HG03066 (cell line): ENCODE measurements around the gene THRA.

Experiments used
- ATAC-seq: cut with Tn5 transposase; IDR thresholded peaks from one replicate; pipeline ENCODE4 v1.9.1; 2021; ENCODE audit warnings: low read depth; ENCODE audit not compliant: unreplicated experiment

Gene THRA

GRCh38 chr17:40063187-40063771 is 514 bp downstream of the THRA start:
- ATAC-seq = peak; percentile 28

DNA sequence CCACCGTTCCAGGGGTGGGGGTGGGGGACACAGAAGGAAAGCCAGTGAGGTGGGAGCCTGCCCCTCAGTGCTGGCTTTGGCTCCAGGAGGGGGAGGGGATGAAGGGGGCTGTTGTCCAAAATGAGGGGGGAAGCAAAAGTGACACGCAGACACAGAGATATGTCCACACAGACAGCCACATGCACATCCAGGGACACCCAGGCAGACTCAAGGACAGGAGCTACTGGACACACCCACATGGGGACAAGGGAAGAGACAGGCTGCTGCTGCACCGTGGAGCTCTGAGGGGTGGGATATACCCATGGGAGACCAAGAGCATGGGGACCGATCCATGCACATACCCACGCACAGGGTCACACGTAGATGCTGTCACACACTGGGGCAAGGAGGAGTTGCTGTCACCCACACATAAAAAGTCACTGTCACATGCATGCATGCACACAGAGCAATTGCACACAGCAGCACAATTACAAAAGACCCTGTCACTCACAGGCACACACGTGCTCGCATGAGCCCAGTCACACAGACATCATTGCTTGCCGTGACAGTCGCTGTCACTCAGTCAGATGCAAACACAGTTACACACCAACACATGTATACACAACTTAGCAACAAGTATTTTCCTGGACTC is 1.3 kb downstream of the THRA start:
- no peak for ATAC-seq

- ATAC-seq = no peak
These were observed 2.4 kb downstream of the THRA start for GRCh38 chr17:40064971-40065768.

DNA sequence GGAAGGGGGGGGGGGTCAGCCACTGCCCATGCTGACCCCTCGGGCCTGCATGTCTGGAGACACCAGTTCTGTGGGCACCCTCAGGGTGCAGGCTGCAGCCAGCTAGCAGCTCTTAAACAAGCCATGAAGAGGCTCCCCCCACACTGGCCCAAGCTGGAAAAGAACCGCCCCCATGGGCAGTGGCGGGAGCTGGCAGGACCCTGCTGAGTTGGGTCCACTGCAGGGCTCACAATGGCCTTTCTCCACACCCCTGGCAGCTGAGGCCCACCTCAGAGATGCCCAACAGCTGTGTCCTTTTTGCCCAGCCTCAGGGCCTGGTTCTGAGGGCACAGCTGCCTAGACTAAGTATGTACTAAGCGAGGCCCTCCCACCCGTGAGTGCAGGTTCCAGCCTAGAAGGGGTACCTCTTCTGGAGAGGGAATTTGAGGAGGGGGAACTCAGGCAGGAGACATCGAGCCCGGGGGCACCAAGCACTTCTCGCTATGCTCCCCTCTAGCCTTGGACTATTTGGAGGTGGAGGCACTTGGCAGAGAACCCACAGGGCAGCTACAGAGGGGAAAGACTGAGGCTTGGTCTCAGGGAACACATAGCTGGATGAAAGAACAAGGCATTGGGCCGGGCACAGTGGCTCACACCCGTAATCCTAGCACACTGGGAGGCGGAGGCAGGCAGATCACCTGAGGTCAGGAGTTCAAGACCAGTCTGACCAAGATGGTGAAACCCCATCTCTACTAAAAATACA is 3.2 kb downstream of the THRA start:
- no peak for ATAC-seq

GRCh38 chr17:40067710-40068109 is 4.9 kb downstream of the THRA start:
- ATAC-seq = no peak

DNA sequence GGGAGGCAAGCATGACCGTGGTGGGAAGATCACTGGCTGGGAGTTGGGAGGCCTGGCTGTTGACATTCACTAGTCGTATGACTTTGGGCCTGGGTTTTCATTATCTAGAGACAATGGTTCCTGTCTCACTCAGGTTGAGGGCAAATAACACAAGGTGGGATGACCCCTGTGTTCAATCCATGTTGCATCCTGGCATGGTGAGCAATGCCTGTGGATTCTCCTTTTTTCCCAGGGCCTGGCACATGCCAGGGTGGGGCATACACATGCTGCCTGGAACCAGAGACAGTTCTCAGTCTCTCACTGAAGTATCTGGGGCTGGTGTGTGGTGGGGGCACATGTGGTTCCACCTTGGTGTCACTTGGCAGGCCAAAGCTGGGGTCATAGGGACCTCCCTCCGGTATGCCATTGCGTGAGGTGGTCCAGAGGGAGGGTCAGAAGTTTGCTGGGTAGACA is 5.4 kb downstream of the THRA start:
- no peak for ATAC-seq

- no peak for ATAC-seq
These were observed 5.8 kb downstream of the THRA start for GRCh38 chr17:40068584-40068916.

GRCh38 chr17:40068917-40069750 is 6.4 kb downstream of the THRA start:
- ATAC-seq = no peak

GRCh38 chr17:40069751-40070708 is 7.3 kb downstream of the THRA start:
- no peak for ATAC-seq

DNA sequence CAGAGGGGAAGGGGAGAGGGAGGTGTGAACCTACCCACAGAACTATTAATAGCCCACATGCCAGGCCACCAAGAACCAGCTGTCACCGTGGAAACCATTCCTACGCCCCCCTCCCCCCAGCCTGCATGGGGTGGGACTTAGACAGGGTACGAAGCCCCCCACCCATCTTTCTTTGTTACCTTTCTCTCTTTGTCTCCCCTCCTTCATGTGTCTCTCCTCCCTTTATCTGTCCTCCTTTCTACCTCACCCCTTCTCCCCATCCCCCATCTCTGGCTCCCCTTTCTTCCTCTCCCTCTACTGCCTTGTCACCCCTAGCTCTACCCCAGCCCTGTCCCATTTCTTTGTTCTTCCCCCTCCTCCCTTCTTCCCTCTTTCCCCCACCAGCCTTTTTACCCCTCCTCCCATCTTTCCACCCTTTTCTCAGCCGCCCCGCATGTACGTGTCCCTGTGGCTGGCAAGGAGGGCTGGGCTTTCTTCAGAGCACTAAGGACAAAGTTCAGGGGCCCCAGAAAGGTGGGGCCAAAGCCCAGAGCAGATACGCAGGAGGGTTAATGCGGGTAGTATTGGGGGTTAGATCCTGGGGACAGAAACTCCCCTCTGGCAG is 8.0 kb downstream of the THRA start:
- no peak for ATAC-seq

- no peak for ATAC-seq
These were observed 8.7 kb downstream of the THRA start for GRCh38 chr17:40071313-40072039.

GRCh38 chr17:40072040-40072734 is 9.4 kb downstream of the THRA start:
- no peak for ATAC-seq

DNA sequence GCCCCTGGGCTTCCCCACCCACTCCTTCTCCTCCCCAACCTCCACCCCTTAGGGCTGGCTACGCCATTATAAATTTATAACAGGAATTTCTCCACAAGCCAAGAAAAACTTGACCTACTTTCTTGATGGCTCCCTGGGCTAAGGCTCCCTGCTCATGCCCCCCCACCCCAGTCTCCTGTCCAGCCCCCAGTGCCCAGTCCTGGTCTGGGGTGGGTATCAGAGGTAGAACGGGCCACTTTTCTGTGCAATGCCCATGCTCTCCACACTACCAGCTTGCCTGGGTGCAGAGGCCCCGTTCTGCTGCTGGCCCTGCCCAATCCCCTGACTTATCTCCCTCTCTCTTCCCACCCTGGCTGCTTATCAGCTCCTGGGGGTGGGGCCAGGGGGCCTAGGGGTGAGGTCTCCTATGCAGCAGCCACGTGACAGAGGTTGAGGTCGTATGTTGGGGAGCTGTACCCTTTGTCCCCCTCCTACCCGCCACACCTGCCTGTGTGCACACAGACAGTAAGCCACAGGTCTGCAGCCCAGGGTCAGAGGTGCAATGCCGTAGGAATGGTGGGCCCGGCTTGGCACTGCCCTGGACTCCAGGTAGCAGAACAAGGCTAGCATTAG is 10.1 kb downstream of the THRA start:
- ATAC-seq = no peak

GRCh38 chr17:40073454-40074174 is 10.8 kb downstream of the THRA start:
- no peak for ATAC-seq

DNA sequence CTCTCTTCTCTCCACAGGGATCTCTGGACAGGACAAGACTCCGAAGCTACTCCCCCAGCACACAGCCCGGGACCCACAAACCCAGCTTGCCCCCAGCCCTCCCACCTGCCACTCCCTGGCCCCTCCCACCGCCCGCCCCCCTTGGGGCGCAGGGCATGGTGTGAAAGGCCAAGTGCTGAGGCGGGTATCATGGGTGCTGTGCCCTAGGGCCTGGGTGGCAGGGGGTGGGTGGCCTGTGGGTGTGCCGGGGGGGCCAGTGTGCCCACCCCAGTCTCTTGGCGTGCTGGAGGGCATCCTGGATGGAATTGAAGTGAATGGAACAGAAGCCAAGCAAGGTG is 11.4 kb downstream of the THRA start:
- no peak for ATAC-seq

DNA sequence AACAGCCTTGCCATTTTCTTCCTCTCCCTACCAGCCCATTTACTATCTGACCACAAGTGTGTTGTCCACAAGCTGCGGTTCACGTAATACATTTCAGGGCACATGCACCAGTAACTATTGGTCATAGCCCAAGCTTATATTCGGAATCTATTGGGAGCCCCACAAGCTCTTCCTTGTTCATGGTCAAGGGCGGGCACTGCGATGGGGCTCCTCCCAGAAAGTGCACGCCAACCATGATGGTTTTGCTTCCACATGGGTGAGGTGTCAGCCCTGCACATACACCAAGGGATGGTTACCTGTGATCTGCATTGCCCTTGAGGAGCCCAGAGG is 12.1 kb downstream of the THRA start:
- no peak for ATAC-seq
